ENCODE data around the gene DLG5.
"Not testable (repeated sequence)": the region's sequence is repeated elsewhere in the genome, so short reads cannot be mapped to it uniquely, and the experiment has no call there.

The DLG5 gene

GRCh38 chr10:77768039-77768438 is 158.5 kb downstream of the DLG5 start:
- no peak for DNase-seq (ENCODE audit: low spot score)
- POLR2A ChIA-PET (ENCODE audit: low non-redundant PET): no interaction called here
- no peak for TF ChIP-seq CTCF (conservative IDR thresholded peaks at IDR 0.05; ENCODE audit: low read depth)
- CTCF ChIA-PET: interaction anchor here (2.0 kb wide), 1 partner anchor 12 kb away, joined by 12 read pairs; no protein-coding TSS in a partner anchor
- H3K27ac ChIP-seq: no peak overlapping the region

- TF ChIP-seq CTCF (conservative IDR thresholded peaks at IDR 0.05; ENCODE audit: low read depth): no peak
- peak overlapping the region; percentile 7; the same call in 1 of the 2 replicates for H3K27ac ChIP-seq
- CTCF ChIA-PET: no interaction called here
- POLR2A ChIA-PET (ENCODE audit: low non-redundant PET): no interaction called here
- DNase-seq (ENCODE audit: low spot score): no peak
Observed at GRCh38 chr10:77763453-77764430, 162.8 kb downstream of the DLG5 start.

- H3K27ac ChIP-seq; DNase-seq (ENCODE audit: low spot score); POLR2A ChIA-PET (ENCODE audit: low non-redundant PET): not testable (repeated sequence)
- CTCF ChIA-PET: interaction anchor here (0.6 to 2.8 kb wide), 2 partner anchors 23 to 41 kb away, joined by 4 to 15 read pairs; no protein-coding TSS in a partner anchor
Observed at GRCh38 chr10:77758406-77758805, 168.1 kb downstream of the DLG5 start.

- H3K27ac ChIP-seq: no peak overlapping the region
- peak; percentile 72 for TF ChIP-seq CTCF (conservative IDR thresholded peaks at IDR 0.05; ENCODE audit: low read depth)
- ChIA-PET POLR2A (ENCODE audit: low non-redundant PET) (no interaction called here), CTCF (interaction anchor here (0.6 to 2.8 kb wide), 13 partner anchors 9 to 1017 kb away, joined by 3 to 22 read pairs (median 4); no protein-coding TSS in a partner anchor)
- peak; percentile 70 for DNase-seq (ENCODE audit: low spot score)
Observed at GRCh38 chr10:77756319-77757232, 170.0 kb downstream of the DLG5 start.

GRCh38 chr10:77746047-77746707 is 180.4 kb downstream of the DLG5 start:
- CTCF ChIA-PET: interaction anchor here (0.6 to 1.0 kb wide), 3 partner anchors 10 to 34 kb away, joined by 3 to 6 read pairs (median 3); no protein-coding TSS in a partner anchor
- peak; percentile 79 for DNase-seq (ENCODE audit: low spot score)
- peak overlapping the region; percentile 74 for H3K27ac ChIP-seq
- POLR2A ChIA-PET (ENCODE audit: low non-redundant PET): no interaction called here
- no peak for TF ChIP-seq CTCF (conservative IDR thresholded peaks at IDR 0.05; ENCODE audit: low read depth)

GRCh38 chr10:77744245-77744644 is 182.3 kb downstream of the DLG5 start:
- peak; percentile 58 for DNase-seq (ENCODE audit: low spot score)
- ChIA-PET POLR2A (ENCODE audit: low non-redundant PET) (no interaction called here), CTCF (interaction anchor here (1.3 kb wide), 1 partner anchor 33 kb away, joined by 4 read pairs; no protein-coding TSS in a partner anchor)
- peak overlapping the region; percentile 67 for H3K27ac ChIP-seq
- no peak for TF ChIP-seq CTCF (conservative IDR thresholded peaks at IDR 0.05; ENCODE audit: low read depth)
